Stimulated activated naive CD8-positive, alpha-beta T cell treated with anti-CD3 and anti-CD28 coated beads, Interleukin-15, Interleukin-2, amounts not matched to agents 100 U/mL and 50 U/mL, for 24 hours (primary cell): ENCODE results near the gene LRRC39.

Experiments used
- ATAC-seq: fragments of 150-1000 bp; cut with Tn5 transposase; one replicate; pipeline ENCODE4 v1.10.0; 2021
- DNase-seq: peaks from one replicate; pipeline ENCODE4 v3.0.0; 2021

LRRC39 gene

DNA sequence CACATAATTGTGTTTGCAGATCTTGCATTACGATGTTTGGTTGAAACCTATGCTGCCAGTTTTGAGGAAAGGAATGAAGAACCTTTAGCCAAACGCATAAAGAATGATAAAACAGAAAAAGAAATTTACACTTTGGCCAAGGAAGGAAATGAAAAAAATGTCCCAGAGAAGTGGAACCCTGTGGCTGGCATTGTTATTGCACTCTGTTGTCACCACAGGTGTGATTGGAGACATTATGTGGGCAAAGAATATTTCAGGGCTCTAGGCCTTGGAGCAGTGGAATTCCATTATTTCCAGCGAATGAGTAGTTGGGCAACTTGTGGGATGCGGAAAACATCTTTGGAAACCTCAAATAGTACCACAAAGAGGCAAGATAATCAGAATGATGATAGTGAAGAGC lies 30.2 kb downstream of the LRRC39 start:
- no peak for DNase-seq
- ATAC-seq, result no peak

DNA sequence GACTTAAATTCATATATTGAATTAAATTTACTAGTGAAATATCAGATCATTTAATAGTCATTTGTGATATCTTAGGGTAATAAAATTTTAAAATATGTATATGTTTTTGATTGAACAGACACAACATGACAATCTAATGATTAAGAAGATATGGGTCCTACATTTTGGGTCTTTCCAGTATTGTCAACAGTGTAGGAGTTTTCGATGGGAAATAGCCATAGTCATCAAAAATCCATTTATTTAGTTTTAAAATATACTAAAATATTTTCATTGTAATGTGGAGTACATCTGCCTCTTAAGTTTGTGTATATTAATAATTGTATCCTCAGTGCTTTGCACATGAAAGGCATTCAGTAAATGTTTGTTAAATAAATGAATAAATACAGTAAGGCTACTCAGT lies 31.1 kb downstream of the LRRC39 start:
- ATAC-seq (no peak), DNase-seq (no peak)

DNA sequence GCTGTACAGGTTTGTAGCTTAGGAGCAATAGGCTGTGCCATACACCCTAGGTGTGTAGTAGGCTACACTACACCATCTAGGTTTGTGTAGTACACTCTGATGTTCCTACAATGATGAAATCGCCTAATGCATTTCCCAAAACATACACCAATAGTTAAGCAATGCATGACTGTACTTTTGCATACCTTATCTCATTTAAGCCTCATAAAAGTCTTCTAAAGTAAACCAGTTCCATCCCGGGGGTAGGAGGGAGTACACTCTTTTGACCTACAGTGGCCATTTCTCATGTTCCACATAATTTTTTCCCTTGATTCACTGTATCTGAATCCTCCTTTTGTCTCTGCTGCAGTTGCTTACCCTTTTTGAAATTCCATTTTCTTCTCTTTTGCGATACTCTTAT lies 32.9 kb downstream of the LRRC39 start:
- DNase-seq (no peak), ATAC-seq (no peak)

DNA sequence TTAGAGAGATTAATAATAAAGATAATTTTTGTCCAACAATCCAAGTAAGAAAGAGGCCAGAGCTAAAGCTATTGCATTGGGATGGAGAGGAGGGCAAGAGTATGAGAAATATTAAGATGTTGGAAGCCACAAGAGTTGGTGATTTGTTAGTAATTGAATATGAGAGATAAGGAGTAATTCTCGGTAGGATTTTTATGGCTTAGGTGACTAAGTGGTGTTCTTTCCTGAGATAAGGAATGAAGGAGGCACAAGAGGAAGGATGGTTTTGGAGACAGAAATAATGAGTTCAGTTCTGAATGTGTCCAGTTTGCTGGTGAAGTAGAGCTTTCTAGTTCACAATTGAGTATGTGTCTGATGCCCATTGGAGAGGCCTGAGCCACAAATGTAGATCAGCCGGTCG lies 35.7 kb downstream of the LRRC39 start:
- DNase-seq, result no peak
- ATAC-seq, result no peak

DNA sequence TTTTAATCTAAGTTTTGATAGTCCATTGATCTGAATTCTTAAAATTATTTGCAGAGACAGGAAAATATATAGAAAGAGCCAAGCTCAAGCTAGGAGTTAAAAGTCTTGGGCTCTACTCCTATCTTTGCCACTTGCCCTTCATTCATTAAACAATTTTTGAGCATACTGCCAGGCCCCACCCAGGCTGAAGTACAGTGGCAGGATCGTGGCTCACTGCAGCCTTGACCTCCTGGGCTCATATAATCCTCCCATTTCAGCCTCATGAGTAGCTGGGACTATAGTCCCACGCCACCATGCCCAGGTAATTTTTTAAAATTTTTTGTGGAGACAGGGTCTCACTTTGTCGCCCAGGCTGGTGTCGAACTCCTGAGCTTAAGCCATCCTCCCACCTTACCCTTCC lies 36.9 kb downstream of the LRRC39 start:
- ATAC-seq (no peak), DNase-seq (no peak)

DNA sequence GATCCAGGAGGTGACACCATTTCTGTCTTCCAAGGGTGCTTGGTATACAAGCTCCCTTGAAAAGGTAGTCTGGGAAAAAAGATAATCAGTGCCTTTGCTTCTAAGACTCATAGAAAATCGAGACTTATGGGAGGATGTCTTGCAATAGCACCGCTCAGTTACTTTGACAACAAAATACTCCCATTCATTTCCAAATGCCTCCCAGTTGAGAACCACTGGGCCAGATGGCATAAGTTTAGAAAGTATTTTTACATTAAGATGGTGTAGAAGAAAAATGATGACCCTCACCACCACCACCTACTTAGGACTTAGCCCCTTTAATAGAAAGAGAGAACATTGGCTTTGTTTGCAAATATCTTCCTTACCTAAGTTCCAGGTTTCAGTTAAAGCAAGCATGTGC lies 40.5 kb downstream of the LRRC39 start:
- ATAC-seq (no peak), DNase-seq (no peak)

DNA sequence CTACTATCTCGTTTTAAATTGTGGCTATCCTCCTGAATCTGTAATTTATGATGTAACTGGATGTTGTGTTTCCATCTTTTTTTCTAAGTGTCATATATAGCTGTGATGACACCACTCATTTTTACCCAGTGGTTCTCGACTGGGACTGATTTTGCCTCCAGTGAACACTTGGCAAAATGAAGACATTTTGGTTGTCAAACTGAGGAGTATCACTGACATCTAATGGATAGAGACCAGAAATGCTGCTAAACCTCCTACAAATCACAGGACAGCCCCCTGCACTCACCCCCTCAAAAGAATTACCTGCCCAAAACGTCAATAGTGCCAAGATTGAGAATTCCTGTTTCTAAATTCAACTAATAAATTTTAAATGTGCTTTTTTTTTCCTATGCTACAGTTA lies 43.2 kb downstream of the LRRC39 start:
- ATAC-seq (no peak), DNase-seq (no peak)

DNA sequence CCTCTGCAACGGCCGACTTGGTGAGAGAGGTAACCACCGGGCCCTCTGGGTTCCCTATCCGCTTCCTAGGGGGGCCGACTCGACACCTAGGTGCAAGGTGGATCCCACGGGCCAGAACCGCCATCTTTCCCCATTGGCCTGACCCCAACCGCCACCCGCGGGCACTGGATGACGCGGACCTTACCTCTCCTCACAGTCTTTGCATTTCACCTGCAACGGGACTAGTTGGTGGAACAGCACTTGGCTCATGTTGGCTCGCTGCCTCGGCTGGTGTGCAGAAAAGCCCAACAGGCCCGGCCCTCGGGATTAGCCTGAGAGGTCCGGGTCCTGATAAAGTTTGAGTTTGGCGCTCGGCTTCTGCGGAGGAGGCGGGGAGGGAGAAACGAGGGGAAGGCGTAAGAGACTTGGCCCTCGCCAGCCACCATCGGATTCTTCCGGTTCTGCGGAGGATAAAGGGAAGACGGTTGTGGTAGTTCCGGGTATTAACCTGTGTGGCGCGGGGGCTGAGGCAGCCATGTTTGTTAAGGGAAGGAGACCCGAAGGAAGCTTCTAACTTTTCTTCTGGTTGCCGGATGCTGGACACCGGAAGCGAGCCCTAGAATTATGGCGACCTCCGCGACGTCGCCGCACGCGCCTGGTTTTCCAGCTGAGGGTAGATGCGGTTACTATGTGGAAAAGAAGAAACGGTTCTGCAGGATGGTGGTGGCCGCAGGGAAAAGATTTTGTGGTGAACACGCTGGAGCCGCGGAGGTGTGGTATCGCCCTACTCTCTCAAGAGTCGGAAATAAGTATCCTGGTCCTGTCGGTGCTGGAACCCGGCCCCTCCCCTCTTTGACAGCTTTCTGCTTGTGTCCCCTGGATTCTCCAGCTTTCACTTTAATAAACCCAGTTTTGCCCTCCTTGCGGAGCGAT lies 45.2 kb downstream of the LRRC39 start, which contains the start of the genes SASS6 and TRMT13:
TSS of gene SASS6 (minus strand) at position 365 of the 912 bp plus-strand sequence. CDS start at position 249, 116 bp downstream.
TSS of gene TRMT13 (plus strand) at position 598 of the 912 bp plus-strand sequence. CDS start at position 604, 6 bp downstream.
- ATAC-seq (peak; percentile 96), DNase-seq (peak; percentile 91)

DNA sequence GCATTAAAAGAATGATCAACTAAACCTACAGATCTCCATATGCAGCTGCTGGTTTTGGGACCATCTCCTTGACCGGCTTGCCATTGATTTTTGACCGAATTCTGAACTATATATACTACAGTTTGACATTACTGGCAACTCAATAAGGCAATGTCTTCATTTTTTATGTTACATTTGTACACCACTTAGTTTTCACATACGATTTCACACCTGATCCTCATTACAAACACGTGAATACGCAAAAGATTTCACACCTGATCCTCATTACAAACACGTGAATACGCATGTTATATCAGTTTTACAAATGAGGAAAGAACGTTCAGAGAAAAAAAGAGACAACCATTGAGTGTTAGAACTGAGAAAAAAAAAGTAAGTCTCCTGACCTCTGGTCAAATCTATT lies 46.4 kb downstream of the LRRC39 start:
- no peak for ATAC-seq

DNA sequence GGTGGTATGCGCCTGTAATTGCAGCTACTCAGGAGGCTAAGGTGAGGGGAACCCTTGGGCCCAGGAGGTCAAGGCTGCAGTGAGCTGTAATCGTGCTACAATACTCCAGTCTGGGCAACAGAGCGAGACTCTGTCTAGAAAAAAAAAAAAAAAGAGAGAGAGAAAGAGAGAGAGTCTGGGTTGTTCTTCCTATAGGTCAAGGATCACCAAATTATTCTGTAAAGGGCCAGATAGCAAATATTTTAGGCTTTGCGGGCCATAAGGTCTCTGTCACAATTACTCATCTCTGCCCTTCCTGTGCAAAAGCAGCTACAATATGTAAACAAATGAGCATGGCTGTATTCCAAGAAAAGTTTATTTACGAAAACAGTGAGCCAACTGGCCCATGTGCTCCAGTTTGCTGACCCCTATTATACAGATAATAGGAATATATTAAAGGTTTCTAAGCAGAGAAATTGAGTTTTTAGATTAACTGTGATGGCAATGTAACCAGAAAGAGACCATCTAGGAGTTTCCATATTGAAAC lies 47.4 kb downstream of the LRRC39 start:
- ATAC-seq, result no peak
- no peak for DNase-seq

More for the DNA sequence above, 46.4 kb downstream of the LRRC39 start:
- no peak for DNase-seq

DNA sequence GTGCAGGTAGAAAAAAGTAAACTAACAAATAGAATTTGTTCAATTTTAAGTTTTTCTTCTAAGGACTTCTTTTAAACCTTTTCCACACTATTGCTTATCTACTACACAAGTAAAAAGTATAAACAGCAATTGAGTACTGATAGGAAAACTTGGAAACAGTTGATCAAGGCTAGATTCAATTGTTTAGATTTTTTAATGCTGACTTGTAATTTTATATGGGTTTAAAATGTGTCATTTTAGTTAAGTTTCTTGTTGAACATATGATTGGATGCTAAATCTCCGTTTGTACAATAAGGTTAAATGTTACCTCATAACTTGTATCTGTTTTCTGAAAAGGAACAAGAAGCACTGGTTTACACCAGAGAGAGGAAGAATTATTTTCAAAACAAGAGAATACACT lies 50.8 kb downstream of the LRRC39 start:
- DNase-seq (no peak), ATAC-seq (no peak)

DNA sequence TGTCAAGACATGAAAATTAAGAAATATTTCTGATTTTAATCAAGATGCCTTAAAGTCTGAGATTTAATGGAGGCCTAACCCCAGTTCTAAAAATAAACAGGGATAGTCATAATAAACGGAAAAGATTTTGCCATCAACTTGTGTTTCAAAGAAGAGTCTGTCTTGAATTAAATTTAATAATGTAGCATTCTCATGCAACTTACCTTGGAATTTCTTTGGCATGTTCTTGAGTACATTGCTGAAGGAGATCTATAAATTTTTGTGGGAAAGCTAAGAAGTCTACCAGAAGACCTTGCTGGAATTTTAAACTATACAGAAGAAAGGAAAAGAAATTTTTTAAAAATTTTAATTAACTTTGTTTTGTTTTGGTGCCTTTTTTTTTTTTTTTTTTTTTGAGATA lies 55.9 kb downstream of the LRRC39 start:
- no peak for DNase-seq

DNA sequence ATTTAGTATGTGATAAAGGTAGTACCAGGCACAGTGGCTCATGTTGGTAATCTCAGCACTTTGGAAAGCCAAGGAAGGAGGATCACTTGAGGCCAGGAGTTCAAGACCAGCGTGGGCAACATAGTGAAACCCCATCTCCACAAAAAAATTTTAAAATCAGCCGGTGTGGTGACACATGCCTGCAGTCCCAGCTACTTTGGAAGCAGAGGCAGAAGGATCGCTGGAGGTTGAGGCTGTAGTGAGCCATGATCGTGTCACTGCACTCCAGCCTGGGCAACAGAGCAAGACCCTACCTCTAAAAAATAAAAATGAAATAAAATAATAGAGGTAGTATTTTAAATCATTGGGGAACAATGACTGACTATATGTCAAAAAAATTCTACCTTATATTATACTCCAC lies 62.5 kb downstream of the LRRC39 start:
- no peak for DNase-seq
- ATAC-seq, result no peak

More for the DNA sequence above, 55.9 kb downstream of the LRRC39 start:
- no peak for ATAC-seq

DNA sequence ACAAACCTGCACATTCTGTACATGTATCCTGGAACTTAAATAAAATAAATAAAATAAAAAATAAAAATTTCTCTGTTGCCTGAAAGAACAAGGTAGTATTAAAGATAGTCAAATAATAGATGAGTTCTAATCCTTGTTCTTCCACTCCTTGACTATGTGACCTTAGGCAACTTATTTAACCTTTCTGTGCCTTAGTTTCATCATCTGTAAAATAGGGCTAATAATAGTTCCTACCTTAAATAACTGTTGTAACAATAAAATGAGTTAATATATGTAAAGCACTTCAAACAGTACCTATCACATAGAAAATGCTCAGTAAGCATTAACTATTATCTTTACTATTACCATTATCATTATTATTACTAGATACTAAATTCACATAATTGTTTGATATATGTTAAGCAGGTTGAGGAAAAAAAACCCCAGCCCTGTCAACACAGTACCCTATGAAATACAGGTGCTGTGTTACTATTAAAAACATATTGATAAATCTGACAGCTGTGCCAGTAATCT lies 68.4 kb downstream of the LRRC39 start:
- ATAC-seq (no peak), DNase-seq (no peak)

DNA sequence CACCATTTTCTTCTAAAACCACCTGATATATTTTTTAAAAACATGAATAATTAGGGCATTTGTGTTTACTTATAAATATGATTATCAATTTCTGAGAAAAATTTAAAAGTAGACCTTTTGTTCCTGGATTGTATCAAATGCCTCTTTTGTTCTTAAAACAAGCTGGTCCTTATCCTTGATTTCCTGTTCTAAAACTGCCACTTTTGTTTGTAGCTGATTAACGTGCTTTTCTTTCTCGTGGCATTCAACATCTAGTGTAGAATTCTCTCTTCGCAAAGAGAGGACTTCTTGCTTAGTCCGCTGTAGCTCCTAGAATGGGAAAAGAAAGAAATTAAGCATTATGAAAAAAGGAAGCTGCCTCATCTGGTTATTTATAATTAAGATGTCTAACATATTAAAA lies 70.4 kb downstream of the LRRC39 start:
- DNase-seq (no peak), ATAC-seq (no peak)

DNA sequence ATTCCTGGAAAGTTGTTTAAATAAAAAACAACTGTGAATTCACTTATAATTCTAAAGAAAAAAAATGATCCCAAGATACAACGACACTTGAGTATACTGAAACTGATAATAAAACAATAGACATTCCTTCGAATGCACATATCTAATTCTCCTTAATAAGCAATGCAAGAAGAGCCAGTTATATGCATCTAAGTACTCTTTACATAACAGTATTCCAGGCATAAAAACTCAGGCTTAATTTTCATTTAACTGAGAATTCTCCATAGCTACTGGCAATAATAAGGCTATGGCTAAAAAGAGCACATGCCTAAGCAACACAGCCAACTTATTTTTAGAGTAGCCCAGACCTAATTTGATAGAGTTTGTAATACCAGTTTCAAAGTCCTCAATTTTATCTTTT lies 76.5 kb downstream of the LRRC39 start:
- DNase-seq (no peak), ATAC-seq (no peak)

DNA sequence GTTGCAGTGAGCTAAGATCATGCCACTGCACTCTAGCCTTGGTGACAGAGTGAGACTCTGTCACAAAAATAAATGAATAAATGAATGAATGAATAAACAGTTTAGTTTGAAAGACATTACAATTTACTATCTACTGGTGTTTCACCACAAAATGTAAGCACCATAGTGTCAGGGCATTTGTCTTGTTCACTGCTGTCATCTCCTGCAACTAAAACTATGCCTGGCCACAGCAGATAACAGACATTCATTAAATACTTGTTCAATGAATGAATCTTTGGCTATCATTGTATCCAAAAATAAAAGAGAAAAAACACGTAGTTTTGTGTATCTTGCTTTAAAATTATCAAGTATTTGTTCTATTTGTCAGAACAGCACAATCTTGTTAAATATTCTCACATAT lies 77.9 kb downstream of the LRRC39 start:
- ATAC-seq (no peak), DNase-seq (no peak)
